UCSD-AML1 (cell line): ENCODE measurements around the gene CASP10.
A peak's percentile ranks its signal among the peaks of the same experiment; 100 is the strongest.

Experiments
- DNase-seq: peaks from one replicate; lab custom pipeline; 2025; ENCODE audit not compliant: unreplicated experiment; lab: John Stamatoyannopoulos, UW

The CASP10 gene

GRCh38 chr2:201195331-201195730 lies 12.4 kb downstream of the CASP10 start:
- DNase-seq, result no peak

DNA sequence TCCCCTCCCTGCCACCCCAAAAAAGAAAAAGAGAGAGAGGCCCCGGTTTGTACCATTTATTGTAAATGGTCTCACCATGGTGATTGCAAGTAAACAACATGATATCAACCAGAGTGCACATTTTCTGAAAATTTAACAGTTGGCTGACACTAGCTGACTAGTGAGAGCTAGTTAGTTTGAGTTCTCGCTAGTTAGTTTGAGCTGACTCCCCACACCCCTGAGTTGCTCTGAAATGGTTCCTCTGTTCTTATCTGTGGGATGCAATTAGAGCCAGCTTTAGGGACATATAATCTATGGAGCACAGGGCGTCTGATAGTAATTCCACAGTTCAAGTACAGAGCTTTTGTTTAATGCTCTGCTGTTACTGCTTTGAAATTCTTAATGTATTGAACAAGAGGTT lies 13.1 kb downstream of the CASP10 start:
- no peak for DNase-seq

DNA sequence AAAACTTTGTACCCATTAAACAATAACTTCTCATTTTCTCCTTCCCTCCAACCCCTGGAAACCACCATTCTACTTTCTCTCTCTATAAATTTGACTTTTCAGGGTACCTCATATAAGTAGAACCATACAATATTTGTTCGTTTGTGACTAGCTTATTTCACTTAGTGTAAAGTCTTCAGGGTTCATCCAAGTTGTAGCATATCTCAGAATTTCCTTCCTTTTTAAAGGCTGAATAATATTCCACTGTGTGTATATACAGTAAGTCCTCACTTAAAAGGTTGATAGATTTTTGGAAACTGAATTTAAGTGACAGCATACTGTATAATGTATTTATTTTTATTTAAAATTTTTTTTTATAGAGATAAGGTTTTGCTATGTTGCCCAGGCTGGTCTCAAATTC lies 13.9 kb downstream of the CASP10 start:
- no peak for DNase-seq

DNA sequence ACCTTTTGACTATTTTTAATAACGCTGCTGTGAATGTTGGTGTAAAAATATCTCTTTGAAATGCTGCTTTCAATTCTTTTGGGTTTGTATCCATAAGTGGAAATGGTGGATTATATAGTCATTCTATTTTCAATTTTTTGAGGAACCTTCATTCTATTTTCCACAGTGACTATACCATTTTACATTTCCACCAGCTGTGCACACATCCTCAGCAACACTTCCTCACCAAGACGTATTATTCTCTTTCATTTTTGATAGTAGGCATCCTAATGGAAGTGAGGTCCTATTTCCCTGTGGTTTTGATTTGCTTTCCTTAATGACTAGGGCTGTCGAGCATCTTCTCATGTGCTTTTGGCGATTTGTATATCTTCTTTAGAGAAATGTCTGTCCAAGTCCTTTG lies 14.8 kb downstream of the CASP10 start:
- no peak for DNase-seq

DNA sequence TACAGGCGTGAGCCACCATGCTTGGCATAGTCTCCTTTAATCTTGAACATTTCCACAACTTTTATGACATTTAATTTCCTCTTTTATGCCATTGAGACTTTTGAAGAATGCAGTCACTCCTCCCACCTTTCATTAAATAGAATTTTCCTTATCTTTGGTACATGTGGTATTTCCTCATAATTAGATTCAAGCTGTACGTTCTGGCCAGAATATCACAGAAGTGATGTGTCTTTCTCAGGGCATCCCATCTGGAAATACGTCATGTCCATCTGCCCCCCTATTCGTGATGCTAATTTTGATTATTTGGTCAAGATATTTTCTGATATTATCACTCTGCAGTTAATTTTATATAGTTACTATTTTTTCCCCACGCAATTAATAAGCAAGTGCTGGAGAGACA lies 16.9 kb downstream of the CASP10 start:
- no peak for DNase-seq

- DNase-seq, result no peak
Measured at GRCh38 chr2:201200345-201200744, 17.4 kb downstream of the CASP10 start.

- DNase-seq, result no peak
Measured at GRCh38 chr2:201201371-201201770, 18.4 kb downstream of the CASP10 start.

DNA sequence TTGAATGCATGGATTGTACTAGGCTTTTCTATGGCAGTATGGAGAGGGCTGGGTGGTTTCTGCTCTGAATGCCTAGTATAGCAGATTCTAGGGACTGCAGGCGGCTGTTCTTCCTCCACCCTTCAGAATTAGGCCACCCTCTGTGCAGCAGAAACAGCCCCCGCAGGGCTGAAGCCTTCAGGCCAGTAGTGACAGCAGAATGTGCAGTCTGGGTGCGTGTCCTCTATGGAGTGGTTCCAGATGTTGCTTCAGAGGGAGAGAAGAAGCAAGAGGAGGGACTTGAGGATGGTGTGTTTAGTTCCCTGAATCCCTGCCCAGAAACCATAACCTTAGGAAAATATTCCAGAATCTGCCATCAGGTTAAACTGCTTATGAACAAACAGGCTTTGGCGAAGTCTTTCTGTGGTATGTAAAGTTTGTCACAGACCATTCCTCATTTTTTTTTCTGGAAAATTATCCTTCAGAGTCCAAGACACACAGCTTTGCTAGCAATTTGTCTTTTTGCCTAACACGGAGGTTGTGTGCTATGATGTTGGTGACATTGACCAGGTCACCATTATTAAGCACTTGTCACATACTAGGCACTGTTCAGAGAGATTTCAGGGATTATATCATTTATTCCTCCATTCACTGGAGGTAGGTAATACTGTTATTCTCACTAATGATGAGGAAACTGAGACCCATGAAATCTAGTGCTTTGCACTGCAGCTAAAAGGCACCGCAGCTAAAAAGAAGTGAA lies 21.1 kb downstream of the CASP10 start:
- DNase-seq, result no peak

GRCh38 chr2:201204655-201205514 lies 21.9 kb downstream of the CASP10 start:
- no peak for DNase-seq

GRCh38 chr2:201205515-201205849 lies 22.5 kb downstream of the CASP10 start:
- DNase-seq, result no peak

DNA sequence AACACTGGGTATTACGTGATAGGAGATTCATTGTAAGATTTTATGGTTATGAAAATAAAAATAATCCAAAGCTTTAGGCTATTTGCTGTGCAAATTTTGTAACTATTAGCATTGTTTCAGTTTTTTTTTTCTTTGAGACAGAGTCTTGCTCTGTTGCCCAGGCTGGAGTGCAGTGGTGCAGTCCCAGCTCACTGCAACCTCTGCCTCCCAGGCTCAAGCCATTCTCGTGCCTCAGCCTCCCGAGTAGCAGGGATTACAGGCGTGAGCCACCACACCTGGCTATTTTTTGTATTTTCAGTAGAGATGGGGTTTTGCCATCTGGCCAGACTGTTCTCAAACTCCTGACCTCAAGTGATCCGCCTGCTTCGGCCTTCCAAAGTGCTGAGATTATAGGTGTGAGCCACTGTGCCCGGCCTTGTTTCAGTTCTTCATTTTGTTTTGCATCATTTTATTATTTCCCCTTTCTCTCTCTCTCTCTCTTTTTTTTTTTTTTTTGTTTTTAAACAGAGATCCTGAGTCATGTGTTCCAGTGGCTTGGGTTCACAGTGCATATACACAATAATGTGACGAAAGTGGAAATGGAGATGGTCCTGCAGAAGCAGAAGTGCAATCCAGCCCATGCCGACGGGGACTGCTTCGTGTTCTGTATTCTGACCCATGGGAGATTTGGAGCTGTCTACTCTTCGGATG lies 25.8 kb downstream of the CASP10 start:
- DNase-seq, result no peak

- DNase-seq, result no peak
Measured at GRCh38 chr2:201215963-201216362, 33.0 kb downstream of the CASP10 start.

DNA sequence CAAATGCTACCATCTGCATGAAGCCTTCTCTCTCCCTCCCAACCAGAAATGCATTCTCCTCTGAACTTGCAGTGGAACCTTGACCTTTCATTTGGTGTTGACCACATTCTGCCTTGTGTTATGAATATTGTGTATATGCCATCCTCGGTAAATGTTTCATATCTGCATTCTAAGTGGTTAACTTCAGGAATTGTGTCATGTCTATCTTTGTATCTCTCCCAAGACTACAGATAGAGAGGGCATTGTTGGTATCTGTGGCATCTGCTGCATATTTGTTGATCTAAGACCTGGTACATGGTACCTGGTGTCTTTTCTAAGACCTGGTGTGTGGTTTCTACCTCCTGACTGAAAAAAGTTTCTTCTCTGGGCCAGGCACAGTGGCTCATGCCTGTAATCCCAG lies 34.0 kb downstream of the CASP10 start:
- no peak for DNase-seq

GRCh38 chr2:201218780-201219179 lies 35.8 kb downstream of the CASP10 start:
- DNase-seq, result no peak

- no peak for DNase-seq
Measured at GRCh38 chr2:201219328-201220096, 36.6 kb downstream of the CASP10 start.

DNA sequence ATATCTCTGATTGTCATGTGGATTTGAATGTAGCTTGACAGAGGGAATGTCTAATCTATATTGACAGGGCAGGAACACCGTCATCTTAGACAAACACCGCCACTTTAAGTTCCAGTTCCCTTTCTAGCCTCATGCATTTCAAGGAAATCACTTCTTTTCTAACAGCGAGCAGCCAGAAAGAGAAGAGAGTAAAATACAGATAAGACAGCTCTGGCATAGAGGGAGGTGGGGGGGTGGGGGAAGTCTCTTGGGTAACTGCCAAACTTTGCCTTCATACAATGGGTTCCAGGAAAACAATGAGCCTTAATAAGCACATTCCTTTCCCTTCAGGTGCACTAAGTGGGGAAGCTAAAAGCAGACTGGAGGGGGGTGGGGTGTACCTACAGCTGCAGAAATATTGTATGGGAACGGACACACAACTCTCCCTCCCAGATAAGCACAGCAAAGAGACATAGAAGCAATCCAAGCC lies 37.2 kb downstream of the CASP10 start:
- DNase-seq, result peak; percentile 58

GRCh38 chr2:201223089-201224073 lies 40.4 kb downstream of the CASP10 start:
- peak; percentile 15 for DNase-seq

GRCh38 chr2:201228271-201228911 lies 45.5 kb downstream of the CASP10 start:
- DNase-seq, result no peak

GRCh38 chr2:201228912-201229290 lies 46.0 kb downstream of the CASP10 start:
- DNase-seq, result peak; percentile 51
